Small intestine (tissue), 7 donors: Measurements from ENCODE around the gene E4F1. TPM values are rescaled to one million over a fixed set of nuclear protein-coding genes. Genes with fewer than 3 reads are reported as not detected.

Experiments used
- DNase-seq, 2 donors: peaks; one replicate each; pipeline versions ENCODE4 v3.0.0 to v3.0.0-alpha.2; 2013
- FAIRE-seq: peaks from 2 replicates; lab custom pipeline; 2012; peaks lifted over from hg19 to GRCh38; lab: Jason Lieb, UNC
- H3K27ac ChIP-seq, 3 donors: one replicate each; pipeline ENCODE4 v1.5.1; 2013; ENCODE audit warnings: low read length in 2 of 3, mild to moderate bottlenecking in 2 of 3, control low read depth in 1 of 3, inconsistent platforms in 1 of 3, low read depth in 1 of 3, moderate library complexity in 1 of 3
- H3K27me3 ChIP-seq, 3 donors: one replicate each; pipeline ENCODE4 v1.6.1; 2013; ENCODE audit warnings: low read length in 3 of 3, inconsistent platforms in 1 of 3; ENCODE audit not compliant: control insufficient read depth in 3 of 3, insufficient read depth in 3 of 3
- H3K36me3 ChIP-seq, 3 donors: one replicate each; pipeline ENCODE4 v1.6.1; 2013; ENCODE audit warnings: low read length in 3 of 3, inconsistent platforms in 1 of 3, low read depth in 1 of 3, mild to moderate bottlenecking in 1 of 3, moderate library complexity in 1 of 3; ENCODE audit not compliant: control insufficient read depth in 3 of 3, insufficient read depth in 2 of 3
- H3K4me1 ChIP-seq, 3 donors: one replicate each; pipeline ENCODE4 v1.6.1; 2013; ENCODE audit warnings: low read length in 2 of 3, inconsistent platforms in 1 of 3, low read depth in 1 of 3, mild to moderate bottlenecking in 1 of 3, moderate library complexity in 1 of 3; ENCODE audit not compliant: control insufficient read depth in 3 of 3, insufficient read depth in 2 of 3
- H3K4me3 ChIP-seq, 3 donors: one replicate each; pipeline ENCODE4 v1.5.1; 2013; ENCODE audit warnings: low read length in 3 of 3, control low read depth in 1 of 3, inconsistent platforms in 1 of 3, low read depth in 1 of 3, mild to moderate bottlenecking in 1 of 3, moderate library complexity in 1 of 3
- H3K9me3 ChIP-seq, 2 donors: one replicate each; pipeline ENCODE4 v1.6.1; 2013; ENCODE audit warnings: low read depth in 1 of 2, low read length in 1 of 2; ENCODE audit not compliant: control insufficient read depth in 2 of 2, insufficient read depth in 1 of 2
- WGBS, 3 donors: extraction: QIAGEN DNeasy Blood & Tissue Kit; methylation state at CpG; one replicate each; pipeline ENCODE4 v1.1.7; 2013; 5-methylcytosine and 5-hydroxymethylcytosine counted together
- polyA plus RNA-seq, 4 donors: library from polyadenylated mRNA; stranded (reverse) in 3 of 4; unstranded in 1 of 4; fragments of 200-250 nt in 3 of 4; fragments of 120-200 nt in 1 of 4; gene quantifications; one replicate each; pipeline versions ENCODE4 v1.2.1 to v1.2.3, GENCODE V29; 2013
- donor health status: healthy with polysubstance abuse.
- donor health status: control.
- donor health status: control.
- donor health status: Bipolar disorder and iron deficiency.
- donor health status: healthy.

E4F1 gene
- polyA plus RNA-seq, 4 donors: 16.5 to 37.1 (median 22.8) TPM

DNA sequence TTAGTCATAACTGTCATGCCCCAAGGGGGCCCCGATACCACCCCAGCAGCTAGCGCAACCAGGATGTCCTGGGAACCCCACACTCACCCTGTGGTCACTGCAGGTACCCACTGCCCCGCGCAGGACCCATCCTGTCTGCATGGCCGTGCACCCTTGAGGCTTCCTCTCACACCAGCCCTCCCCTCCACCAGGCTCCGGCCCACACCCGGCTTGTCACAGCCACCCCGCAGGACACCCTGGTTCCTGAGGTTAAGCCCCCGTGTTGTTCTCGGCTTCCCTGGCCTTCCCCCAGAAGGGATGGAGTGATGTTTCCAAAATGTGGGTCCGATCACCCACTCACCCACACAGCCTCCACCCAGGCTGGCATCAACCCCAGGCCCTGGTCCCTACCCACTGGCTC is 20.4 kb downstream of the E4F1 start:
- DNase-seq (no peak), FAIRE-seq (no peak)
- no peak overlapping the region for H3K27ac ChIP-seq
- peaks cover 0 to 2% (median 0%) of the 10 kb centered on the region in 3 donors for H3K4me1 ChIP-seq
- H3K4me3 ChIP-seq: no peak overlapping the region
- 91 to 99% (median 96%) methylated on average over 11 of the region's 11 CpGs for WGBS, 3 donors
- no peaks in the 10 kb centered on the region for H3K27me3 ChIP-seq
- no peaks in the 10 kb centered on the region for H3K9me3 ChIP-seq
- H3K36me3 ChIP-seq: peaks cover 2 to 88% (median 8%) of the 10 kb centered on the region in 3 donors

- no peak for DNase-seq
- FAIRE-seq: no peak
- H3K27ac ChIP-seq: no peak overlapping the region
- 83 to 87% (median 85%) methylated on average over 17 of the region's 17 CpGs for WGBS, 3 donors
- peaks cover 2 to 86% (median 8%) of the 10 kb centered on the region in 3 donors for H3K36me3 ChIP-seq
- no peaks in the 10 kb centered on the region for H3K9me3 ChIP-seq
- H3K4me3 ChIP-seq: no peak overlapping the region
- H3K4me1 ChIP-seq: no peaks in the 10 kb centered on the region
- H3K27me3 ChIP-seq: no peaks in the 10 kb centered on the region
Measured at GRCh38 chr16:2244301-2244700, 20.9 kb downstream of the E4F1 start.

- WGBS, 3 donors: 94 to 95% (median 95%) methylated on average over 30 of the region's 30 CpGs
- no peak for FAIRE-seq
- Histone ChIP-seq H3K9me3 (no peaks in the 10 kb centered on the region), H3K4me3 (no peak overlapping the region), H3K27ac (no peak overlapping the region), H3K36me3 (peaks cover 2 to 80% (median 5%) of the 10 kb centered on the region in 3 donors), H3K4me1 (peaks cover 0 to 3% (median 0%) of the 10 kb centered on the region in 3 donors), H3K27me3 (no peaks in the 10 kb centered on the region)
- DNase-seq: no peak
Measured at GRCh38 chr16:2244926-2245795, 21.8 kb downstream of the E4F1 start.

DNA sequence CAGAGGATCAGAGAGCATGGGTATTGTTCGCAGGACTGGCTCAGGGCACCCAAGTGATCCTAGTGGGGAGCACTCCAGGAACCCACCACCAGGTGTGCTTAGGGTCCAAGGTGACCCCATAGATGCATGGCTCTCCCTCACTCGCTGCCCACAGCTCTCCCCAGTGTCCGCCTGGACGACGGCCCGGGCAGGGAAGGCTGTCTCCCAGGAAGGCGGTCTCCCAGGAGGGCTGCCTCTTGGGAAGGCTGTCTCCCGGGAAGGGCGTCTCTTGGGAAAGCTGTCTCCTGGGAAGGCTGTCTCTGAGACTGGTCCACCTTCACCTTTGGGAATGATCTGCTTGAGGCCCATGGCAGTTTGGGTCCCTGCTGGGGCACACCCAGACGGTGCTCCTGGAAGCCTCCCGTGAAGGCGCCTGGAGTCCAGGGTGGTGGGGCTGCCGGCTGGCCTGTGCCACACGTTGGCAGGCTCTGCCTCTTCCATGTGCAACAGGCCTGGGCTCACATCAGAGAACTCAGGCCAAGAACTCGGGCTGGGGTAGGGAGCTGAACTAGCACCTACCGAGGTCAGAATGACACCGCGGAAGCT is 23.0 kb downstream of the E4F1 start:
- no peak for FAIRE-seq
- Histone ChIP-seq H3K36me3 (peaks cover 2 to 71% (median 5%) of the 10 kb centered on the region in 3 donors), H3K4me1 (peaks cover 0 to 3% (median 2%) of the 10 kb centered on the region in 3 donors), H3K27me3 (no peaks in the 10 kb centered on the region), H3K9me3 (no peaks in the 10 kb centered on the region), H3K27ac (no peak overlapping the region), H3K4me3 (no peak overlapping the region)
- WGBS, 3 donors: 88 to 92% (median 89%) methylated on average over 18 of the region's 18 CpGs
- no peak for DNase-seq

DNA sequence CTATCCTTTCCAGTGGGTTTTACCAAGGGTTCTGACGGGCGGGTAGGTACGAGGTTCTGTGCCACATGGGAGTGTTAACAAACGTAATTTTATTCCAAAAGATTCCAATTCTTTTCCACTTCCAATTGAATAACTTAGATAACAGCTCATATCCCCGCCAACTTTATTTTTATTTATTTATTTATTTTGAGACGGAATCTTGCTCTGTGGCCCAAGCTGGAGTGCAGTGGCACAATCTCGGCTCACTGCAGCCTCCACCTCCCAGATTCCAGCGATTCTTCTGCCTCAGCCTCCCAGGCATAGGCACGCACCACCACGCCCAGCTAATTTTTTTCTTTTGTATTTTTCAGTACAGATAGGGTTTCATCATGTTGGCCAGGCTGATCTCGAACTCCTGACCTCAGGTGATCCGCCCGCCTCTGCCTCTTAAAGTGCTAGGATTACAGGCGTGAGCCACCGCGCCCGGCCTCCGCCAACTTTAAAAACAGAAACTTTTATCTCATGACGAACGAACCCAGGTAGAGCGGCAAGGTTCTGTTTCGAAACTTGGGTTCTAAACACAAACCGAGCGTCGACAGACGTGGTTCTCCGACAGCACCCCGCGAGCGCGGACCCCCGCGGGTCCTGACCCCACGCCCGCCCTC is 27.4 kb downstream of the E4F1 start:
- no peaks in the 10 kb centered on the region for H3K9me3 ChIP-seq
- DNase-seq (peak in 1 of 2 donors; percentile 61), FAIRE-seq (no peak)
- peaks cover 9 to 74% (median 16%) of the 10 kb centered on the region in 3 donors for H3K36me3 ChIP-seq
- no peaks in the 10 kb centered on the region for H3K27me3 ChIP-seq
- peak overlapping the region; percentile 77 to 98 (median 80) for H3K27ac ChIP-seq
- peaks cover 0 to 11% (median 2%) of the 10 kb centered on the region in 3 donors for H3K4me1 ChIP-seq
- WGBS, 3 donors: 1 to 7% (median 5%) methylated on average over 35 of the region's 35 CpGs
- peak overlapping the region; percentile 66 to 91 (median 88) for H3K4me3 ChIP-seq

DNA sequence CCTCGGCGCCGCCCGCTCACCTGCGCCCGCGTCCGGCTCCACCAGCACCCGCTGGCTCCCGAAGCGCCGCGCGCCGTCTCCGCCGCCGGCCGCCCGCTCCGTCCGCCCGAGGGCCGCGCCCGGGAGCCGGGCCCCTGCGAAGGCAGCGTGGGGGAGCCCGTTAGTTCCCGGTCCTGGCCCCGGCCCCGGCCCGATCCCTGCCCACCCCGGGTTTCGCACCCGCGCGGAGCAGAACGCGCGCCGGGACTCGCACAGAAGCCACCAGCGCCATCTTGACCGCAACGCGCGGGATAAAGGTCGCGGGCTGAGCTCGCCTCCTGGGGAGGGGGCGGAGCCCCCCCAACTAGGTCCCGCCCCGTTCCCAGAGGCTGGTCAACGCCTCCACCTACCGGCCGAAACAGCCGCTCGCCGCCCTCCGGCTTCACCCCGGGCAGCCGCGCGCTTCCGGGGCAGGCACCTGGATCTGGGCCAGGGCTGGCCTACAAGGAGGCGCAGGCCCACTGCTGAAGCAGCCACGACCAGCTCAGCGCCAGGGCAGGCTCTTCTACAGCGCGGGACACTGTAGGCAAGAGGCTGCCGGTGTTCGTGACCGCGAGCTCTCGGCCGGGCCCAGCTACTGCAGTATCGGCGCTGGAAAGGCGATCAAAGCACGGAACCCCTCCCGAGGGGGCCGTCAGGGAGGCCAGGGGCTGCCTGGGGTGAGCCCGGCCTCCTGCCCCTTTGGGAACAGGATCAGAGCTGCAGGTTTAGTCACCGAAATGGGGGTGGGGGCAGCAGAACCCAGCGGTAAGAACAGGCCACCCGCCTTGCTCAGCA is 28.1 kb downstream of the E4F1 start, which contains the start of gene ECI1:
Gene ECI1 (minus strand): TSS at position 292 of the 816 bp plus-strand sequence. CDS start 21 bp downstream, at position 271.
- DNase-seq (peak; percentile 95 to 97), FAIRE-seq (no peak)
- H3K9me3 ChIP-seq: no peaks in the 10 kb centered on the region
- peaks cover 0 to 11% (median 2%) of the 10 kb centered on the region in 3 donors for H3K4me1 ChIP-seq
- no peaks in the 10 kb centered on the region for H3K27me3 ChIP-seq
- H3K36me3 ChIP-seq: peaks cover 11 to 74% (median 17%) of the 10 kb centered on the region in 3 donors
- H3K4me3 ChIP-seq: peak within 1 kb of the TSS; percentile 66 to 91 (median 88)
- H3K27ac ChIP-seq: peak within 1 kb of the TSS; percentile 77 to 98 (median 80)
- WGBS, 3 donors: 0 to 2% (median 2%) methylated on average over 59 to 88 of the region's 88 CpGs

DNA sequence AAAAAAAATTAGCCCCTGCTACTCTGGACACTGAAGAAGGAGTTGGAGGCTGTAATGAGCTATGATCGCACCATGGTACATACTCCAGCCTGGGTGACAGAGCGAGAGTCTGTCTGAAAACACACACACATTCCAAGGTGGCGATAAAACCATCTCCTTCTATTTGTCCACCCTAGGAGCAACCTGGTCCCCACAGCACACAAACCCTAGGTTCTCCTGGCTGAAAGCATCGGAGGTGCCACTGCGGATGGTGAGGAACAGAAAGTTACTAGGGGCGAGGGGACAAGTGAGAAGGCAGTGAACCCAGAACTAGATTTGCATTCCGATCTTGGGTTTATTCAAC is 29.4 kb downstream of the E4F1 start:
- FAIRE-seq: no peak

More for the DNA sequence above, 29.4 kb downstream of the E4F1 start:
- WGBS, 3 donors: 94 to 95% (median 94%) methylated on average over 7 of the region's 7 CpGs
- H3K27ac ChIP-seq: peak overlapping the region in 1 of 3 donors; percentile 12
- H3K27me3 ChIP-seq: no peaks in the 10 kb centered on the region
- H3K4me1 ChIP-seq: peaks cover 0 to 11% (median 2%) of the 10 kb centered on the region in 3 donors
- peaks cover 15 to 75% (median 23%) of the 10 kb centered on the region in 3 donors for H3K36me3 ChIP-seq
- DNase-seq: no peak
- no peak overlapping the region for H3K4me3 ChIP-seq
- H3K9me3 ChIP-seq: no peaks in the 10 kb centered on the region
